ENCODE data around the gene RPS14.
"Not testable (repeated sequence)": the region's sequence is repeated elsewhere in the genome, so short reads cannot be mapped to it uniquely, and the experiment has no call there.

RPS14 gene

GRCh38 chr5:150476568-150476967 lies 27.0 kb upstream of the RPS14 start:
- DNase-seq, result not testable (repeated sequence)

- DNase-seq, result no peak
These were observed 24.3 kb upstream of the RPS14 start for GRCh38 chr5:150473673-150474358.

- DNase-seq, result no peak
These were observed 20.4 kb upstream of the RPS14 start for GRCh38 chr5:150469718-150470469.

GRCh38 chr5:150468206-150468605 lies 18.7 kb upstream of the RPS14 start:
- DNase-seq, result no peak

- DNase-seq, result no peak
These were observed 16.4 kb upstream of the RPS14 start for GRCh38 chr5:150465927-150466326.

GRCh38 chr5:150464554-150465012 lies 15.0 kb upstream of the RPS14 start:
- no peak for DNase-seq

- DNase-seq, result peak; percentile 14 to 32
These were observed 11.7 kb upstream of the RPS14 start for GRCh38 chr5:150461231-150461630.

GRCh38 chr5:150460781-150461180 lies 11.2 kb upstream of the RPS14 start:
- no peak for DNase-seq

GRCh38 chr5:150458802-150459557 lies 9.4 kb upstream of the RPS14 start:
- DNase-seq, result peak; percentile 21 to 33

- DNase-seq, result no peak
These were observed 8.2 kb upstream of the RPS14 start for GRCh38 chr5:150457562-150458240.

- peak in 1 of 2 experiments; percentile 18 for DNase-seq
These were observed 7.6 kb upstream of the RPS14 start for GRCh38 chr5:150457121-150457520.

GRCh38 chr5:150454492-150455229 lies 5.1 kb upstream of the RPS14 start:
- no peak for DNase-seq

- DNase-seq, result peak; percentile 64 to 72
These were observed 4.5 kb upstream of the RPS14 start for GRCh38 chr5:150454027-150454426.

GRCh38 chr5:150452914-150453313 lies 3.4 kb upstream of the RPS14 start:
- DNase-seq, result no peak

- no peak for DNase-seq
These were observed 2.1 kb upstream of the RPS14 start for GRCh38 chr5:150451594-150451993.

GRCh38 chr5:150448952-150449516 lies 505 bp downstream of the RPS14 start:
- DNase-seq, result no peak

GRCh38 chr5:150448334-150448733 lies 1.2 kb downstream of the RPS14 start:
- DNase-seq, result no peak

- DNase-seq, result no peak
These were observed 2.4 kb downstream of the RPS14 start for GRCh38 chr5:150447188-150447587.

GRCh38 chr5:150446583-150446982 lies 3.0 kb downstream of the RPS14 start:
- DNase-seq, result no peak

- no peak for DNase-seq
These were observed 3.5 kb downstream of the RPS14 start for GRCh38 chr5:150446088-150446487.

GRCh38 chr5:150444770-150445169 lies 4.8 kb downstream of the RPS14 start:
- DNase-seq, result no peak
